OCI-LY7 (cell line): ENCODE results near the gene ZNF716.
"Not testable (repeated sequence)": the region's sequence is repeated elsewhere in the genome, so short reads cannot be mapped to it uniquely, and the experiment has no call there.

ENCODE experiments used
- CTCF ChIP-seq: fragments of 200-600 bp; sonication (generic); conservative IDR thresholded peaks from 2 replicates; pipeline ENCODE4 v1.5.1; 2014; ENCODE audit warnings: mild to moderate bottlenecking, antibody characterized with exemption, low read length, moderate library complexity, mixed read lengths
- EZH2phosphoT487 ChIP-seq: fragments of 200-600 bp; sonication (generic); IDR thresholded peaks from 2 replicates; pipeline ENCODE4 v1.6.1; 2018; ENCODE audit warnings: low read depth, borderline replicate concordance, mild to moderate bottlenecking, mixed run types, antibody characterized with exemption, low read length, moderate library complexity, mixed read lengths

GRCh38 chr7:57485022-57485421 lies 35.0 kb downstream of the ZNF716 start:
- not testable (repeated sequence) for TF ChIP-seq CTCF, EZH2phosphoT487
